Activated CD8-positive, alpha-beta memory T cell treated with anti-CD3 and anti-CD28 coated beads for 24 hours (primary cell): ENCODE measurements around the gene F13B.
"Not testable (repeated sequence)": the region's sequence is repeated elsewhere in the genome, so short reads cannot be mapped to it uniquely, and the experiment has no call there.

Experiments
- DNase-seq: peaks from one replicate; pipeline ENCODE4 v3.0.0-alpha.2; 2020

Gene F13B, protein sequence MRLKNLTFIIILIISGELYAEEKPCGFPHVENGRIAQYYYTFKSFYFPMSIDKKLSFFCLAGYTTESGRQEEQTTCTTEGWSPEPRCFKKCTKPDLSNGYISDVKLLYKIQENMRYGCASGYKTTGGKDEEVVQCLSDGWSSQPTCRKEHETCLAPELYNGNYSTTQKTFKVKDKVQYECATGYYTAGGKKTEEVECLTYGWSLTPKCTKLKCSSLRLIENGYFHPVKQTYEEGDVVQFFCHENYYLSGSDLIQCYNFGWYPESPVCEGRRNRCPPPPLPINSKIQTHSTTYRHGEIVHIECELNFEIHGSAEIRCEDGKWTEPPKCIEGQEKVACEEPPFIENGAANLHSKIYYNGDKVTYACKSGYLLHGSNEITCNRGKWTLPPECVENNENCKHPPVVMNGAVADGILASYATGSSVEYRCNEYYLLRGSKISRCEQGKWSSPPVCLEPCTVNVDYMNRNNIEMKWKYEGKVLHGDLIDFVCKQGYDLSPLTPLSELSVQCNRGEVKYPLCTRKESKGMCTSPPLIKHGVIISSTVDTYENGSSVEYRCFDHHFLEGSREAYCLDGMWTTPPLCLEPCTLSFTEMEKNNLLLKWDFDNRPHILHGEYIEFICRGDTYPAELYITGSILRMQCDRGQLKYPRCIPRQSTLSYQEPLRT

GRCh38 chr1:197066719-197067456, at the start of gene F13B:
TSS of gene F13B (minus strand) at chr1:197067260. CDS start at chr1:197067223, 37 bp downstream.
- DNase-seq: no peak

DNA sequence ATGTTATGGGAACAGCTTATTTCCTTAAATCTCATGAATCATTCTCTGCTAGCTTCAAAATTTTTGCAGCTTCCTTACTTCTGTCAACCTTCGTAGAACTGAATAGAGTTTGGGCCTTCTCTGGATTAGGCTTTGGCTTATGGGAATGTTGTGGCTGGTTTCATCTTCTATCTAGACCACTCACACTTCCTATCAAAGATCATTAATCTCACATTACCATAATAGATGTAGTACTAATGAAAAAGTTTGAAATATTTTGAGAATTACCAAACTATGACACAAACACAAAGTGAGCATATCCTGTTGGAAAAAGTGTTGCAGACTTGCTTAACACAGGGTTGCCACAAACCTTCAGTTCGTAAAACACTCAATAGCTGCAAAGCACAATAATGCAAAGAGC, 49.1 kb upstream of the F13B start:
- DNase-seq: no peak

DNA sequence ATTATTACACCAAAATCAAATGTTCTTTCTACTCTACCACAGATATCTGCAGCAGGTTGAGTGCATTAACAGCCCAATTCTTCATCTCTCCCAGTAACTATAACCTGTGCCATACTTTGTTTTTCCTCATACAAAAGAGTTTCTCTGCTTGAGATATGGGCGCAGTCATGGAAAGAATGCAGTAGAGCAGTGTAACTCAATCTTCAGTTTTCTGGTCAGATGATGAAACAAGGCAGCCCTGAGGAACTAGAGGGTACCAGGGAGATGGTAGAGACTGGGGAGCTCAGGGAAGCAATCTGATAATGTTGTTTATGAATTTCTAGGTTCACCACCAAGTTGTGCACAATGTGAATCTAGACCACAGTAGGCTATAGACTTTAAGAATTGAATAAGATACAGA, 39.8 kb upstream of the F13B start:
- no peak for DNase-seq

DNA sequence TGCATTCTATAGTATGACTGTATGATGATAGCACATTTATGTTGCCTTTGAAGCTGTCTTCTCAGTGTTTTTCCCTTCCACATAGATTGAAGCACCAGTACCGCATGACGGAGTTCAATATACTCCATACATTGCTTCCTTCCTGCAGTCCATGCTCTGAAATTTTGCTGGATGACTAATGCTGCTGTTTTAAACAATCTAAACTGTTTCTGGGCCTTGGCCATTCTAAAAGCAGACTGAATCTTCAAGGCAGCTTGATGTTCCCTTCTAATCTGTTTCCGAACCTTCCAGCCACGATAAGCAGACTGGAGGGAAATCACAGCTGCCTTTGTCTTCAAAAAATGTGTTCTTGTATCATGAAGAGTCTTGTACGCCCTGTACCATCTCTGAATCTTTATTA, 36.2 kb upstream of the F13B start:
- DNase-seq: no peak

DNA sequence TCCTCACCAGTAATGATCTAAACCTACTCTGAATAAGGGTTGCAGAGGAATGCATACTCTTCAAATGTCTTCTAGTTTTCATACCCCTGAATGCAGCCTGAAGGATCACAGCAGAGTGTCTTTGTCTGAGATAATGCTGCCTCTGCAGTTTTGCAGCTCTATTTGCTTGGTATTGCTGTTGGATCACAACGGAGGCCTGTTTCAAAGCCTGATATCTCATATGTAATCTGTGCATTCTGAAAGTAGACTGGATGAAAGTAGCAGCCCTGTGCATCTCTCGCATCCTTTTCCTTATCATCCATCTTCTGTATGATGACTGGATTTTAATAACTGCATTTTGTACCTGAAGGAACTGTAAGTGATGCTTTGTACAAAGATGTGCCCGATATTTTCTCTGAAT, 34.9 kb upstream of the F13B start:
- no peak for DNase-seq

DNA sequence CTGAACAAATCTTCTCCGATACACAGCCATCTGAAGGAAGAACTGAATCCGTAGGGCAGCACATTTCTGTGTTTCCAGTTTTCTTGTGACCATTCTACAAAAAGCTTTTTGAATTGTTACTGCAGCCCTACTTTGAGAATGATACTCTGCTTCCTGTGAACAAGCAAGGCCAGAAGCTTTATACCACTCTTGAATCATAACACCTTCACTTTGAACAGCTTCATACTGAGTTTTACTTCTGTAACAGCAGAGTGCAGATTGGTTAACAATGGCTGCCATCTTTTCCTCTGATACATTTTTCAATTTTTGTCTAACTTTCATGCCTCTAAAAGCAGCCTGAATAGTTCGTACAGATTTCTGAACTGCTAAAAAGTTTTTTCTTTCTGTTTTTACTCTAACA, 33.6 kb upstream of the F13B start:
- no peak for DNase-seq

DNA sequence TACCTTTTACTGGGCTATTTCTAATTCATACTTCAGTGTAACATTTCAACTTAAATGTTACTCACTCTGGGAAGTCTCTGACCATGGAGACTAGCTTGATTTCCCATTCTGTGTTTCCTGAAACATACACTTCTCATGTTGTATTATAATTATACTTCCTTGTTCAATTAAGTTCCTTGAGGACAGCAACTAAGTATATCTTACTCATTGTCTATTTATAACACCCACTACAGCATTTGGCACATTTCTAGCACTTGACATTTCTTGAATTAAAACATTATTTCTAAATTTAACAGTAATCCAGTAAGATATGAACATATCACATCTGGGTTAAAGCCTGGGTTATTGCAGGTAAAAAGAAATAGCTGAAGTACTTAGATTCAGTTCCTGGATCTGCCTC, 32.4 kb upstream of the F13B start:
- DNase-seq: no peak

GRCh38 chr1:197096971-197097370, 29.9 kb upstream of the F13B start:
- not testable (repeated sequence) for DNase-seq

DNA sequence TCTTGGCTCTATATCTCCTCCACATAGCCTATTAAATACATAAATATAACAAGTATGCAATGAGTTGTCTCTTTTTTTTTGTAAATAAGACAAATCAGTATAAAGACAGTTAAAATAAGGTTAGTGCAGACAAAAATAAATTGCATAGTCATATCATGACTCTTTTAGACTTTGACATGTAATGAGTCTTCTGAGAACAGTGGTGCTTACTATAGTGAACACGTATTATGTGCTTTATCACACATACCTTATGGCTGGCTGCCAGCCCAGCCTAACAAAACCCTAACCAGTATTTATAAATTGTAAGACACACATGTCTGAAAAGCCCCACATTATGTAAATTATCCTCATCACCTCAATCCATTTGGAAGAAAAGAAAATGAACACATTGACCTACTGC, 29.1 kb upstream of the F13B start:
- DNase-seq: no peak

DNA sequence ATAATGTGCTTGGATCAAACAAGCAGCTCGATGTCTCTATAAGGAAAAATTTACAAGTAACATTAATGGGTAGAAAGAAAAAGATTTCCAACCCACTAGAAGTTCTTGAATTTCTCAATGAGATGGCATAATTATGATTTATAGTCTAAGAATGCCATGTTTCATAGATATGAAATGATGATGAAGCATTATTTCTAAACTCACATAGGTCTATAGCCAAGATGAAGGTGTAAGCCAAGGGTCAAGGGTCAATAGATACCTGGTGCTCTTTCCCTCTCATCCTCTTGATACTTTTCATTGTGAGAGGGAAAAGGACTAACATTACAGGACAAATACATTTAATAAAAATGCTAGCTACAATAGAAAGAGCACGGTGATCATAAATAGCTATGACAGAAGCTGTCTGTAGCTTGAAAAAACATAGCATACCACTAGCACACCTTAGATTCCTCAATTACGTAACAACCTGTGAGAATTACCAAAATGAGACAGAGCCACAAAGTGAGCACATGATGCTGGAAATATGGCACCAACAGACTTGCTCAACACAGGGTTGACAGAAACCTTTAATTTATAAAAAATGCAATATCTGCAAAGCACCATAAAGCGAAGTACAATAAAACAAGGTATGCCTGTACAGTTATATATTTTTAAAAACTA, 26.3 kb upstream of the F13B start:
- DNase-seq: no peak

DNA sequence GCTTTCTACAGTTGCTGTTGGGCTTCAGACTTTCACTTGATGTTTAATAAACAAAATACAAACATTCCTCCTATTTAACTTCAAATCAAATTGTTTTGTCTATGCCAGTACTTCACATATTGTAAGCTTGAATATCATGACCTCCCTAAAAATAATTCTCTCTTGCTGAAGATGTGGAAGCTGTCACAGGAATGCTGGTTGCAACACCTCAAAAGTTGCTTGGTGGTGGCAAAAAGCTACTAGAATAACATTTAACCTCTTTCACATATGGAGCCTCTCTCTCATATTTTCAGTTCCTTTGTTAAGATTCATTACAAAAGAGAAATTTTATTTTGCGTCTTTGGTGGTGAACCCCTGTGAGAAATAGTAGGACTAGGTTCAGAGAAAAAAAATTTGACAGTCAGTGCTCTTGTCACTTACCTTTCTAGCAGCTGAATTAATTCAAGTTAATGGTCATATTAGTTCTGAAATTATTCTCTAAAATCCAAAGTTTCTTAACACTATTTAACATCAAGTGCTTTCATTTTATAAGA, 25.5 kb upstream of the F13B start:
- DNase-seq: no peak

- DNase-seq: no peak
Measured at GRCh38 chr1:197083474-197083873, 16.4 kb upstream of the F13B start.

DNA sequence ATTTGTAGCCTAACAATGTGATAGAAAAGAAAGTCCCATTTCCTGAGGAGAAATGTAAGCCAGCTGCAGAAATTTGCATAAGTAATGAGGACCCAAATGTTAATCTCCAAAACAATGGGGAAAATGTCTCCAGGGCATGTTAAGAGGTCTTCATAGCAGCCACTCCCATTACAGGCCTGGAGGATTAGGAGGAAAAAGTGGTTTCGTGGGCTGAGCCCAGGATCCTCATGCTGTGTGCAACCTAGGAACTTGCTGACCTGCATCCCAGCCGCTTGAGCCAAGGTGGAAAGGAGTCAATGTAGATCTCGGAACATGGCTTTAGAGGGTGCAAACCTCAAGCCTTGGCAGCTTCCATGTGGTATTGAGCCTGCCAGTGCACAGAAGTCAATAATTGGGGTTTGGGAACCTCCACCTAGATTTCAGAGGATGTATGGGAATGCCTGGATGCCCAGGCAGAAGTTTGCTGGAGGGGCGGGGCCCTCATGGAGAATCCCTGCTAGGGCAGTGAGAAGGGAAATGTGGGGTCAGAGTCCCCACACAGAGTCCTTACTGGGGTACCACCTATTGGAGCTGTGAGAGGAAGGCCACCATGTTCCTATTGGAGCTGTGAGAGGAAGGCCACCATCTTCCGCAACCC, 14.2 kb upstream of the F13B start:
- no peak for DNase-seq

- no peak for DNase-seq
Measured at GRCh38 chr1:197080323-197080722, 13.3 kb upstream of the F13B start.

DNA sequence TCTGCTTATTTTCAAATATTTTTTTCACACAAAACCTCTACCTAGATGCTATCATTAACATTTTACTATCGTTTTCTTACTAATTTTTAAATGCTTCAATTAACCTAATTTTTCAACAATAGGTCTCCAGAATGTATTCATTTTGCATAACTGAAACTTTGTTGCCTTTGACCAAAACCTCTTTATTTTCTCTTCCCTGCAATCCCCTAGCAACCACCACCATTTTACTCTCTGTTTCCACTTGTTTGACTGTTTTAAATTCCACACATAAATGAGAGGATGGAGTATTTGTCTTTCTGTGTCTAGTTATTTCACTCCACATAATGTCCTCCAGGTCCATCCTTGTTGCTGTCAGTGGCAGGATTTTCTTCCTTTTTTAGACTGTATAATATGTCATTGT, 9.5 kb upstream of the F13B start:
- no peak for DNase-seq

GRCh38 chr1:197073978-197074377, 6.9 kb upstream of the F13B start:
- DNase-seq: no peak

- no peak for DNase-seq
Measured at GRCh38 chr1:197067457-197067818, 378 bp upstream of the F13B start.

GRCh38 chr1:197066277-197066676, 783 bp downstream of the F13B start:
- no peak for DNase-seq

- no peak for DNase-seq
Measured at GRCh38 chr1:197065559-197065958, 1.5 kb downstream of the F13B start.

GRCh38 chr1:197063212-197063611, 3.8 kb downstream of the F13B start:
- no peak for DNase-seq

DNA sequence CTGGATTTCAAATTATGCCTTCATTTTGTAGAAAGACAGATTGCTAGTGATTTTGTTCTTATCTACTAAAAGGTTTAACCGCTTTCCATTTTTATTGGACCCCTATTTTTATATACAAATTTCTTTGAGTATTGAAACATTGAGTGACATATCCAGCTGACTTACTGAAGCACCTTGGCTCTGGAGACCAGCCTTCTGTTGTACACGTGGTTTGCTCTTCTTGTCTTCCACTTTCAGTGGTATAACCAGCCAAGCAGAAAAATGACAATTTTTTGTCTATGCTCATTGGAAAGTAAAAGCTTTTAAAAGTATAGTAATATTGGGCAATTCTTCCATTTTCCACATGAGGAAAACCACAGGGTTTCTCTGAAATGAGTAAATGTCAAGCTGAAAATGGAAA, 4.4 kb downstream of the F13B start:
- DNase-seq: no peak

DNA sequence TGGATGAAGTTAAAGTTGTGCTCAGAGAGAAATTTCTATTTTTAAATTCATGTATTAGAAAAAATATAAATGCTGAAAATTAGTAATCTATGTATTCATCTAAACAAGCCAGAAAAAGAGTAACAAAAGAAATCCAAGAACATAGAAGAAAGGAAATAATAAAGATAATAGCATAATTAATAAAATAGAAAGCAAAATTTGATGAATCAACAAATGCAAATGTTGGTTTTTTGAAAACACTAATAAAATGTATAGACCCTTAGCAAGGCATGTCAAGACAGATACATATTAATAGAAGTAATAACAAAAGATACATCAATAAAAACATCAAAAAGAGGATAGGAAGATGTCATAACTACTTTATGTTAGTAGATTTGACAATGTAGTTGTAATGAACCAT, 18.0 kb downstream of the F13B start:
- DNase-seq: no peak
